Large intestine (tissue), 3 donors: ENCODE data around the gene NOS3. TPM values are rescaled to one million over a fixed set of nuclear protein-coding genes. Genes with fewer than 3 reads are reported as not detected.
A peak's percentile ranks its signal among the peaks of the same experiment; 100 is the strongest.

Experiments used
- DNase-seq, 2 donors: peaks; one replicate each; pipeline versions ENCODE4 v3.0.0 to v3.0.0-alpha.2; 2013
- H3K27ac ChIP-seq: one replicate; pipeline ENCODE4 v1.5.1; 2013; ENCODE audit warnings: low read length
- H3K27me3 ChIP-seq: 2 replicates; pipeline ENCODE4 v1.6.1; 2013; ENCODE audit warnings: low read length; ENCODE audit not compliant: control insufficient read depth, insufficient read depth
- H3K36me3 ChIP-seq: 2 replicates; pipeline ENCODE4 v1.6.1; 2013; ENCODE audit warnings: low read length; ENCODE audit not compliant: control insufficient read depth, insufficient read depth
- H3K4me1 ChIP-seq: one replicate; pipeline ENCODE4 v1.6.1; 2013; ENCODE audit warnings: low read length; ENCODE audit not compliant: control insufficient read depth, insufficient read depth
- H3K4me3 ChIP-seq: one replicate; pipeline ENCODE4 v1.5.1; 2013; ENCODE audit warnings: low read length
- H3K9me3 ChIP-seq: one replicate; pipeline ENCODE4 v1.6.1; 2013; ENCODE audit warnings: mild to moderate bottlenecking, low read depth, low read length, moderate library complexity; ENCODE audit not compliant: control insufficient read depth
- WGBS: methylation state at CpG from one replicate; pipeline ENCODE4 v1.1.5; 2013; ENCODE audit warnings: low lambda C conversion rate; ENCODE audit not compliant: insufficient coverage; 5-methylcytosine and 5-hydroxymethylcytosine counted together
- polyA plus RNA-seq: library from polyadenylated mRNA; unstranded; fragments of 120-200 nt; gene quantifications from one replicate; pipeline ENCODE4 v1.2.1, GENCODE V29; 2013

NOS3 gene
- polyA plus RNA-seq, 1 donor: 10.3 TPM

GRCh38 chr7:151012031-151012692 lies 21.3 kb downstream of the NOS3 start:
- Histone ChIP-seq H3K36me3 (no peaks in the 10 kb centered on the region), H3K27me3 (peaks cover 5% of the 10 kb centered on the region), H3K4me3 (no peak overlapping the region), H3K9me3 (peaks cover 4% of the 10 kb centered on the region), H3K27ac (peak overlapping the region; percentile 70), H3K4me1 (peaks cover 49% of the 10 kb centered on the region)
- WGBS: no CpG with 5 or more reads among the region's 6 CpGs
- peak; percentile 90 to 96 for DNase-seq

GRCh38 chr7:151012911-151013347 lies 22.1 kb downstream of the NOS3 start:
- peaks cover 51% of the 10 kb centered on the region for H3K4me1 ChIP-seq
- H3K4me3 ChIP-seq: peak overlapping the region; percentile 15
- DNase-seq: peak; percentile 44 to 67

GRCh38 chr7:151013356-151013732 lies 22.5 kb downstream of the NOS3 start:
- Histone ChIP-seq H3K36me3 (no peaks in the 10 kb centered on the region), H3K4me3 (peak overlapping the region; percentile 15), H3K27me3 (peaks cover 16% of the 10 kb centered on the region), H3K9me3 (peaks cover 7% of the 10 kb centered on the region), H3K27ac (peak overlapping the region; percentile 70), H3K4me1 (peaks cover 51% of the 10 kb centered on the region)
- no peak for DNase-seq
- no CpG with 5 or more reads among the region's 26 CpGs for WGBS

More at GRCh38 chr7:151012911-151013347, 22.1 kb downstream of the NOS3 start:
- H3K9me3 ChIP-seq: peaks cover 4% of the 10 kb centered on the region
- no CpG with 5 or more reads among the region's 23 CpGs for WGBS
- peak overlapping the region; percentile 70 for H3K27ac ChIP-seq
- peaks cover 12% of the 10 kb centered on the region for H3K27me3 ChIP-seq
- no peaks in the 10 kb centered on the region for H3K36me3 ChIP-seq

GRCh38 chr7:151013733-151014497 lies 23.1 kb downstream of the NOS3 start:
- Histone ChIP-seq H3K27ac (no peak overlapping the region), H3K4me3 (peak overlapping the region; percentile 41), H3K9me3 (peaks cover 6% of the 10 kb centered on the region), H3K36me3 (no peaks in the 10 kb centered on the region), H3K4me1 (peaks cover 50% of the 10 kb centered on the region), H3K27me3 (peaks cover 21% of the 10 kb centered on the region)
- DNase-seq: peak; percentile 84 to 87
- WGBS: no CpG with 5 or more reads among the region's 55 CpGs

- Histone ChIP-seq H3K4me1 (peaks cover 44% of the 10 kb centered on the region), H3K27me3 (peaks cover 31% of the 10 kb centered on the region), H3K27ac (no peak overlapping the region), H3K4me3 (no peak overlapping the region), H3K36me3 (no peaks in the 10 kb centered on the region), H3K9me3 (peaks cover 9% of the 10 kb centered on the region)
- no CpG with 5 or more reads among the region's 8 CpGs for WGBS
- no peak for DNase-seq
These were observed 24.1 kb downstream of the NOS3 start for GRCh38 chr7:151014950-151015349.

- WGBS: no CpG with 5 or more reads among the region's 5 CpGs
- no peak overlapping the region for H3K4me3 ChIP-seq
- peaks cover 33% of the 10 kb centered on the region for H3K4me1 ChIP-seq
- H3K36me3 ChIP-seq: no peaks in the 10 kb centered on the region
- peaks cover 41% of the 10 kb centered on the region for H3K27me3 ChIP-seq
- H3K27ac ChIP-seq: no peak overlapping the region
- DNase-seq: no peak
- peaks cover 9% of the 10 kb centered on the region for H3K9me3 ChIP-seq
These were observed 25.1 kb downstream of the NOS3 start for GRCh38 chr7:151015967-151016366.

GRCh38 chr7:151016505-151016904 lies 25.7 kb downstream of the NOS3 start:
- no peak for DNase-seq
- peaks cover 9% of the 10 kb centered on the region for H3K9me3 ChIP-seq
- H3K4me3 ChIP-seq: no peak overlapping the region
- H3K27ac ChIP-seq: no peak overlapping the region
- peaks cover 31% of the 10 kb centered on the region for H3K4me1 ChIP-seq
- H3K36me3 ChIP-seq: no peaks in the 10 kb centered on the region
- no CpG with 5 or more reads among the region's 8 CpGs for WGBS
- H3K27me3 ChIP-seq: peaks cover 45% of the 10 kb centered on the region

- peaks cover 9% of the 10 kb centered on the region for H3K9me3 ChIP-seq
- H3K36me3 ChIP-seq: no peaks in the 10 kb centered on the region
- H3K4me3 ChIP-seq: no peak overlapping the region
- no CpG with 5 or more reads among the region's 15 CpGs for WGBS
- no peak overlapping the region for H3K27ac ChIP-seq
- DNase-seq: no peak
- H3K27me3 ChIP-seq: peaks cover 45% of the 10 kb centered on the region
- H3K4me1 ChIP-seq: peaks cover 31% of the 10 kb centered on the region
These were observed 26.1 kb downstream of the NOS3 start for GRCh38 chr7:151016942-151017341.

GRCh38 chr7:151017370-151017952 lies 26.6 kb downstream of the NOS3 start:
- Histone ChIP-seq H3K9me3 (peaks cover 9% of the 10 kb centered on the region), H3K36me3 (no peaks in the 10 kb centered on the region), H3K27ac (no peak overlapping the region), H3K4me1 (peaks cover 26% of the 10 kb centered on the region), H3K27me3 (peaks cover 45% of the 10 kb centered on the region), H3K4me3 (no peak overlapping the region)
- DNase-seq: no peak
- WGBS: no CpG with 5 or more reads among the region's 13 CpGs

- DNase-seq: peak; percentile 59 to 61
- no CpG with 5 or more reads among the region's 34 CpGs for WGBS
- Histone ChIP-seq H3K4me1 (peaks cover 21% of the 10 kb centered on the region), H3K27ac (no peak overlapping the region), H3K4me3 (no peak overlapping the region), H3K36me3 (no peaks in the 10 kb centered on the region), H3K27me3 (peaks cover 45% of the 10 kb centered on the region), H3K9me3 (peaks cover 9% of the 10 kb centered on the region)
These were observed 27.2 kb downstream of the NOS3 start for GRCh38 chr7:151017953-151018420.
